SJCRH30 (cell line): ENCODE data around the gene SIK3. TPM values are rescaled to one million over a fixed set of nuclear protein-coding genes. Genes with fewer than 3 reads are reported as not detected.
"Not testable (repeated sequence)": the region's sequence is repeated elsewhere in the genome, so short reads cannot be mapped to it uniquely, and the experiment has no call there.

ENCODE experiments used
- DNase-seq, 2 experiments: peaks; one replicate each; pipeline ENCODE4 v3.0.0-alpha.2; 2015 to 2020
- H3K27ac ChIP-seq: fragments of 250-450 bp; sonication (Bioruptor Pico); 2 replicates; pipeline ENCODE4 v1.5.1; 2020; ENCODE audit warnings: mild to moderate bottlenecking, moderate library complexity
- H3K27me3 ChIP-seq: fragments of 250-450 bp; sonication (Bioruptor Pico); 2 replicates; pipeline ENCODE4 v1.5.1; 2020; ENCODE audit warnings: mild to moderate bottlenecking, moderate library complexity
- H3K36me3 ChIP-seq: fragments of 250-450 bp; sonication (Bioruptor Pico); 2 replicates; pipeline ENCODE4 v1.5.1; 2020; ENCODE audit warnings: mild to moderate bottlenecking, moderate library complexity
- H3K4me1 ChIP-seq: fragments of 250-450 bp; sonication (Bioruptor Pico); 2 replicates; pipeline ENCODE4 v1.5.1; 2020; ENCODE audit warnings: mild to moderate bottlenecking, moderate library complexity
- H3K4me3 ChIP-seq: fragments of 250-450 bp; sonication (Bioruptor Pico); 2 replicates; pipeline ENCODE4 v1.5.1; 2020; ENCODE audit warnings: mild to moderate bottlenecking, moderate library complexity
- H3K9me3 ChIP-seq: fragments of 250-450 bp; sonication (Bioruptor Pico); replicated peaks from 2 replicates; pipeline ENCODE4 v1.5.1; 2020; ENCODE audit warnings: mild to moderate bottlenecking, moderate library complexity
- total RNA-seq: library from RNA; depleted of rRNA; stranded (reverse); fragments of >200 nt; shearing (Covaris generic); gene quantifications from 2 replicates; pipeline ENCODE4 v1.2.3, GENCODE V29; 2014

SIK3 gene
- total RNA-seq, 1 experiment from 2014 or later: 10.0 TPM

GRCh38 chr11:117023707-117024106 is 74.5 kb downstream of the SIK3 start:
- H3K27me3 ChIP-seq, H3K9me3 ChIP-seq: not testable (repeated sequence)

GRCh38 chr11:117023178-117023577 is 75.0 kb downstream of the SIK3 start:
- Histone ChIP-seq H3K9me3 (no peaks in the 10 kb centered on the region), H3K36me3 (no peaks in the 10 kb centered on the region), H3K27ac (no peak overlapping the region), H3K4me1 (no peaks in the 10 kb centered on the region; the same call in 1 of the 2 replicates), H3K27me3 (no peaks in the 10 kb centered on the region), H3K4me3 (no peak overlapping the region)
- no peak for DNase-seq

More at GRCh38 chr11:117023707-117024106, 74.5 kb downstream of the SIK3 start:
- not testable (repeated sequence) for H3K4me1 ChIP-seq, H3K36me3 ChIP-seq, H3K4me3 ChIP-seq, DNase-seq, H3K27ac ChIP-seq

GRCh38 chr11:117022526-117022925 is 75.7 kb downstream of the SIK3 start:
- Histone ChIP-seq H3K4me3 (no peak overlapping the region), H3K36me3 (no peaks in the 10 kb centered on the region), H3K27me3 (no peaks in the 10 kb centered on the region), H3K4me1 (no peaks in the 10 kb centered on the region; the same call in 1 of the 2 replicates), H3K27ac (no peak overlapping the region), H3K9me3 (no peaks in the 10 kb centered on the region)
- DNase-seq: no peak

- no peaks in the 10 kb centered on the region for H3K36me3 ChIP-seq
- H3K27me3 ChIP-seq: no peaks in the 10 kb centered on the region
- no peak overlapping the region for H3K4me3 ChIP-seq
- no peaks in the 10 kb centered on the region for H3K4me1 ChIP-seq
- H3K27ac ChIP-seq: no peak overlapping the region
- no peaks in the 10 kb centered on the region for H3K9me3 ChIP-seq
- no peak for DNase-seq
These were observed 77.2 kb downstream of the SIK3 start for GRCh38 chr11:117020869-117021564.

GRCh38 chr11:117020287-117020686 is 77.9 kb downstream of the SIK3 start:
- Histone ChIP-seq H3K27ac (no peak overlapping the region), H3K4me3 (no peak overlapping the region), H3K4me1 (no peaks in the 10 kb centered on the region), H3K27me3 (no peaks in the 10 kb centered on the region), H3K9me3 (no peaks in the 10 kb centered on the region), H3K36me3 (no peaks in the 10 kb centered on the region)
- no peak for DNase-seq

- Histone ChIP-seq H3K4me1 (no peaks in the 10 kb centered on the region), H3K36me3 (no peaks in the 10 kb centered on the region), H3K27ac (no peak overlapping the region), H3K9me3 (no peaks in the 10 kb centered on the region), H3K27me3 (no peaks in the 10 kb centered on the region), H3K4me3 (no peak overlapping the region)
- no peak for DNase-seq
These were observed 78.4 kb downstream of the SIK3 start for GRCh38 chr11:117019871-117020270.

GRCh38 chr11:117017456-117017855 is 80.8 kb downstream of the SIK3 start:
- Histone ChIP-seq H3K9me3 (no peaks in the 10 kb centered on the region), H3K27ac (no peak overlapping the region), H3K4me3 (no peak overlapping the region), H3K4me1 (no peaks in the 10 kb centered on the region), H3K27me3 (no peaks in the 10 kb centered on the region), H3K36me3 (no peaks in the 10 kb centered on the region)
- no peak for DNase-seq

- H3K9me3 ChIP-seq: no peaks in the 10 kb centered on the region
- no peak for DNase-seq
- H3K36me3 ChIP-seq: no peaks in the 10 kb centered on the region
- no peaks in the 10 kb centered on the region for H3K27me3 ChIP-seq
- H3K27ac ChIP-seq: no peak overlapping the region
- H3K4me3 ChIP-seq: no peak overlapping the region
- no peaks in the 10 kb centered on the region for H3K4me1 ChIP-seq
These were observed 81.5 kb downstream of the SIK3 start for GRCh38 chr11:117016747-117017146.

GRCh38 chr11:117016246-117016645 is 82.0 kb downstream of the SIK3 start:
- H3K4me3 ChIP-seq: no peak overlapping the region
- H3K36me3 ChIP-seq: no peaks in the 10 kb centered on the region
- DNase-seq: no peak
- H3K27me3 ChIP-seq: no peaks in the 10 kb centered on the region
- H3K4me1 ChIP-seq: no peaks in the 10 kb centered on the region
- H3K27ac ChIP-seq: no peak overlapping the region
- no peaks in the 10 kb centered on the region for H3K9me3 ChIP-seq

GRCh38 chr11:117011541-117011898 is 86.7 kb downstream of the SIK3 start:
- Histone ChIP-seq H3K4me3 (no peak overlapping the region), H3K36me3 (no peaks in the 10 kb centered on the region), H3K9me3 (no peaks in the 10 kb centered on the region), H3K27ac (no peak overlapping the region), H3K4me1 (no peaks in the 10 kb centered on the region), H3K27me3 (no peaks in the 10 kb centered on the region)
- DNase-seq: no peak

- no peak for DNase-seq
- Histone ChIP-seq H3K4me3 (no peak overlapping the region), H3K9me3 (no peaks in the 10 kb centered on the region), H3K27me3 (no peaks in the 10 kb centered on the region), H3K4me1 (no peaks in the 10 kb centered on the region), H3K36me3 (no peaks in the 10 kb centered on the region), H3K27ac (no peak overlapping the region)
These were observed 87.3 kb downstream of the SIK3 start for GRCh38 chr11:117010808-117011540.

- no peaks in the 10 kb centered on the region for H3K4me1 ChIP-seq
- H3K27ac ChIP-seq: no peak overlapping the region
- no peaks in the 10 kb centered on the region for H3K27me3 ChIP-seq
These were observed 88.2 kb downstream of the SIK3 start for GRCh38 chr11:117009905-117010605.

GRCh38 chr11:117005758-117006157 is 92.5 kb downstream of the SIK3 start:
- H3K9me3 ChIP-seq: no peaks in the 10 kb centered on the region
- no peak overlapping the region for H3K4me3 ChIP-seq
- no peaks in the 10 kb centered on the region for H3K27me3 ChIP-seq
- H3K4me1 ChIP-seq: no peaks in the 10 kb centered on the region
- H3K36me3 ChIP-seq: no peaks in the 10 kb centered on the region
- no peak overlapping the region for H3K27ac ChIP-seq
- DNase-seq: no peak

More at GRCh38 chr11:117009905-117010605, 88.2 kb downstream of the SIK3 start:
- no peak overlapping the region for H3K4me3 ChIP-seq
- H3K36me3 ChIP-seq: no peaks in the 10 kb centered on the region
- H3K9me3 ChIP-seq: no peaks in the 10 kb centered on the region
- no peak for DNase-seq

- Histone ChIP-seq H3K27ac (no peak overlapping the region), H3K36me3 (no peaks in the 10 kb centered on the region), H3K9me3 (no peaks in the 10 kb centered on the region), H3K27me3 (no peaks in the 10 kb centered on the region), H3K4me3 (no peak overlapping the region), H3K4me1 (no peaks in the 10 kb centered on the region)
- DNase-seq: no peak
These were observed 95.5 kb downstream of the SIK3 start for GRCh38 chr11:117002639-117003299.
